Stimulated activated CD4-positive, alpha-beta T cell treated with anti-CD3 and anti-CD28 coated beads, TNF-alpha, amount 100 ng/mL, for 4 hours (primary cell): ENCODE results near the gene PIPOX.
"Not testable (repeated sequence)": the region's sequence is repeated elsewhere in the genome, so short reads cannot be mapped to it uniquely, and the experiment has no call there.

Experiments
- DNase-seq, 3 experiments: peaks; one replicate each; pipeline ENCODE4 v3.0.0-alpha.2; 2020; ENCODE audit warnings: low read depth in 3 of 3

The PIPOX gene

DNA sequence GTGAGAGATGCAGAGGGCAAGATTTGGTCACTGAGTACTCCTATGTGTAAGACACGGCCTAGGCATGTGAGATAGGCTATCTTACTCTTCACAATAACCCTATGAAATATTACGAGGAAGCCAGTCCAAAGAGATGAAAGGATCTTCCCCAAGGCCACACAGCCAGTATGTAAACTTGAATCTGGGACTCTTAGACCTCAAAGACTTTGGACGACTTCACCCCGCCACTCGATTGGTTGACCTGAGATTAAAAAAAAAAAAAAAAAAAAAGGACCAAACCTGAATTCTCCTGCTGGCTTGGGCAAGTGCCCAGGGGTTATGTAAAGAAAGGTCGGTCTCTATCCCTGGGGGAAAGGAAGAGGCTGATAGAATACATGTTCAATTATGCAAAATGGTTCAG, 33.1 kb downstream of the PIPOX start:
- DNase-seq, result no peak

- DNase-seq, result no peak
These were observed 33.8 kb downstream of the PIPOX start for GRCh38 chr17:29076722-29077121.

GRCh38 chr17:29077320-29077719, 34.4 kb downstream of the PIPOX start:
- DNase-seq, result no peak

DNA sequence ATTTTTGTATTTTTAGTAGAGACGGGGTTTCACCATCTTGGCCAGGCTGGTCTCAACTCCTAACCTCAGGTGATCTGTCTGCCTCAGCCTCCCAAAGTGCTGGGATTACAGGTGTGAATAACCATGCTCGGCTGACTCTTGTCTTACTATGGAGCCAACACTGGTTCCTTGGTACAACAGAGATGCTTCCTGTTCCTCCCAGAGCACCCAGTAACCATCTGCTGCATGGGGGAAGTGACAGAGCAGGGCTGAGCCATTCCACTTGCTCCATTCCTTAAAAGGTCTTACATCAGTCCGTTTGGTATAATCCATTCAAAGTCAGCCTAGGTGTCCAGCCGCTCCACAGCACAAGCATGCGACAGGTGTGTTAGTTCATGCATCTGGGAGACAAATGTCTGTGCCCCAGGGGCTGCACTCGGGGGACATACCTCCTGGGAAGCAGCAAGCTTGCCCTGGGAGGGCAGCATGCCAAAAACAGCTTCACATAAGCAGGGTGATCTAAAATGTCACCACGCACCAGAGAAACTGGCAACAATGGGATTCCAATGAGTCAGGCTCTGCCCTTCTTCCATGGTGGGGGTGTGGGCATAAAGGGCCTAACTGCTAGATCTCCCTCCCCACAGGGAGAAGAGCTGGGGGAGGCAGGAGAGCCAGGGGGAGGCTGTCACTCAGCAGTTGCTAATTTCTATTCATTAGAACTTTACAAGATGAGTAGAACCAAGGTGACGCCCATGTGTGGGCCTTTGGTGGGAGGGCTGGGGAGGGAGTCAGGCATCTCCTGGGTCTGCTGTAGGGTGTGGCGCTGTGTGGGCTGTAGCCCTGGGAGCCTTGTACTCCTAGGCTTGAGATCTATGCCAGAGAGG, 35.5 kb downstream of the PIPOX start:
- DNase-seq, result no peak

- DNase-seq, result no peak
These were observed 36.5 kb downstream of the PIPOX start for GRCh38 chr17:29079433-29079832.

DNA sequence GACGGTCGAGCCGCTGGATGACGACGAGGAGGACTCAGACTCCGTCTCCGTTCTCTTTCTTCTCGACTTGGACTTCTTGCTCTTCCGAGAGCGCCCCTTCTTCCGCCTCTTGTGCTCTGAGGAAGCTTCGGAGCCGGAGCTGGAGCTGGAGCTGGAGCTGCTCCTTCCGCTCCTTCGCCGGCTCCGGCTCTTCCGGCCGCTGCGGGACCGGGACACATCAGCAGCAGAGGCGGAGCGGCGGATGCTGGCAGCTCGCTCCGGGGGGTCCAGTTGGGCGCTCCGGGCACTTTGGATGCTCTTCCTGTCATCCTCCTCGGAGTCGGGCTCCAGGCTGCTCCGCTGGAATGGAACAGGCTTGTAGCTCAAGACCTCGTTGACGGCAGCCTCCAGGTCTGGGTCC, 36.9 kb downstream of the PIPOX start:
- DNase-seq, result no peak

DNA sequence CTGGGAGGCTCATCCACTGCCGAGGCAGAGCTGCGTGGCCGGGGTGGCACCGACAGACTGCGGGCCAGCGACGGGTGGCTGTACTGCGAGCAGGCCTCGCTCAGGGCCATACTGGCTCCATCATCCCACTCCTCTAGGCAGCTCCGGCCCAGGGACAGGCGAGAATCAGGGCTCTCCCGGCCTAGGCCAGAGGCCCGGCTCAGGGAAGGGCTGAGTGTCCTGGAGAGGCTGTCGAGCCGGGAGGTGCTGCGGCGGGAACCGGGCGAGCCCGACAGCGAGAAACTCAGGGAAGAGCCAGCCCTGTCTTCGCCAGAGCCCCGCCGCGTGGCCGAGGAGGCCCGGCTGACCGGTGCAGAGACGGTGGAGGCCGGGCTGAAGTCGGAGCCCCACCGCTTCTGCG, 37.4 kb downstream of the PIPOX start:
- no peak for DNase-seq

GRCh38 chr17:29080965-29081364, 38.0 kb downstream of the PIPOX start:
- no peak for DNase-seq

GRCh38 chr17:29084541-29085146, 41.7 kb downstream of the PIPOX start:
- no peak for DNase-seq

DNA sequence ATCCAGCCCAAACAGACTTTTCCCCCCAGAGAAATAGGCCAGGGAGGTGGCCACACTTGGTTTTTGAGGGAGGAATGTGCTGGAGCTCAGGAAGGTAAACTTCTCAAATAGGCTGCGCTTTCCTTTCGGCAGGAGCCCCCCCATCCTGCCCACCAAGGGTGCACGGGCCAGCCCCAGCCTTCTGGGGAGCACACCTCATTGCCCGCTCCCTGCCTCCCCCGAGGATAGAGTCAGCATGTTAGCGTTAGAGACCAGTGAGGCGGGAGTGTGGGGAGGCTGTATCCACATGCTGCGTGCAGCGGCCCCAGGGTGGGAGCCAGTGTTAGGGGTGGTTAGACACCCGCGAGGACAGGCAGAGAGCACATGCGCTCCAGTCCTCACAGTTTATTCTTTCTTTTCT, 42.3 kb downstream of the PIPOX start:
- no peak for DNase-seq

- no peak for DNase-seq
These were observed 43.8 kb downstream of the PIPOX start for GRCh38 chr17:29086628-29087332.

- DNase-seq, result not testable (repeated sequence)
These were observed 45.8 kb downstream of the PIPOX start for GRCh38 chr17:29088782-29089181.

DNA sequence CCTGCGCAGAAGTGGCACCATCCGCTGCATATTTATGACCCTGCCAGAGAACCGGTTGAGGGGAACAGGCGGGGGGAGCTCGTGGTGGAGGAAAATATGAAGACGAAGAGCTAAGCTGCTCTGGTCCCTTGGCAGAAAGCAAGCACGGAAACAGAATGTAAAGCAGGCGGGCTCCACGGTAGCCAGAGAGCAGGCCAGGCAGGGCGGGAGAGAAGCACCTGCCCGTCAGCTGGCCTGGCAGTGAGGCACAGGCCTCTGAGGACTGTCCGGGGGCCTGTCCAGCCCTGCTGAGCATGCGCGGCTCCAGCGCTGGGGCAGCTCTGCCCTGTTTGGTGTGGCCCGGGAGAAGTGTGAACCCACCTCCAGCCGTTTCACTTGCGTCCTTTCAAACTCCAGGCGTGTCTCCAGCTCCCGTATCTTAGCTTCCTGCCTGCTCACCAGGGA, 46.7 kb downstream of the PIPOX start:
- no peak for DNase-seq

DNA sequence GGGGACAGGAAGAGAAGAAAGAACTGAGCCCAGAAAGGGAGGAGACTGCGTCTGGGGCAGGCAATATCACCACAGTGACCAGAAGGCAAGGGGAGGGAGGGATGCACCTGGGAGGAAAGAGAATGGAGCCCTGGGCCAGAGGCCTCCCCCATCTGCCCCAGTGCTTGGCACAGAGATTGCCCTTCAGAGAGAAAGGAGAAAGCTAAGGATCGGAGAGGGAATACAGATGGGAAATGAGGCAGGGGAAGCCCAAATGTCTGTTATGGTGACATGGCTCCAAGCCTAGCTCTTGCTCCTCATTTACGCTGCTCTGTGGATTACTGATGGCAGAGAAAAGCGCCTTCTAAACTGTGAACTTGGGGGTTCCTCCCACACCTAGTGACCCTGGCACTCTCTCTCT, 47.2 kb downstream of the PIPOX start:
- DNase-seq, result no peak

GRCh38 chr17:29090750-29091605, 48.0 kb downstream of the PIPOX start:
- DNase-seq, result no peak

DNA sequence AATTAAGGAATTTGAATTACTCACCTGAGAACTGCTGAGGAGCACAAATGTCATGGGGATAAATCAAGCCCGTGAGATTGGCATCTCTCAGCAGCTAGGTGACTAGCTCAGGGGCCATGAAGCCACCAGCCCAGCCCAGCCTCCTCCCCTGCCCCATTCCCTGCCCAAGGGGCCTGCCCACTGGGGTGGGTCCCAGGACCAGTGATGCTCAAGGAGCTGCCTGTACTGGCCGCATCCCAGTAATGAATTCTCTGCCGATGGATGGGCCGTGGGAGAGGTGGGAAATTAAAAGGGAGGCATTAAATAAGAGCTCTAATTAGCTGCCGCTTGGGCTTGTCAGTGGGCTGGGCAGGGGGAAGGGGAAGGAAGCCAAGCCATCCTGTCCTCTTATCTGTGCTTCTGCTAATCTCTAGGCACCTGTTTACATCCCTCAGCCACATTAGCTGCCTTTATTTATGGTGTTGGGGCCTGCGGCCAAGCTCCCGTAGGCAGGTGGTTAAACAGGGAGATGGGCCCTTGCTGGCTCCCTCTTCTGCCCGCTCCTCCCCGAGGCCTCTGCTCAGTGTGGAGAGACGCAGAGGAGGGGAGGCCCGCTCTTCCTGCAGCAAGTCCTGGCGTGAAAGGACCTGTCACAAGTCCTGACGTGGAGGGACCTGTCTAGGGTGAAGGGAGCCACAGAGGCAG, 48.8 kb downstream of the PIPOX start:
- DNase-seq, result no peak

- no peak for DNase-seq
These were observed 50.3 kb downstream of the PIPOX start for GRCh38 chr17:29093090-29093871.

- no peak for DNase-seq
These were observed 51.3 kb downstream of the PIPOX start for GRCh38 chr17:29094101-29094708.

DNA sequence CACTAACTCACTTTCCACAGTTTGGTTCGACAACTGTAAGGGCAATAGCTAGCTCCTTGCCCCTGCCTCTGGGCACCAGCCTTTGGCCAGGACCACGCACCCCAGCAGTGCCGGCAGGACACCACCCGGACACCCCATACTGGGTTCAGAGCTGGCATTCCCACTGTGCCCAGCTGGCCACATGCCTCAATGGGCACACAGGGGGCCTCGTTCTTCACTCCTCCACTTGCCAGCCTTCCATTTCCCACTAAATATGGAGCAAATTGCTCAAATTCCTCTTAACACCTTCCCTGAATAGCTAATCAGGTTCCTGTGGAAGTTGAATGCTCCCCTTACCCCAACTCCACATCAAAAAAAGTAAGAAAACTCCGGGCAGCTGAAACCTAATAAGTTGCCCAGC, 52.5 kb downstream of the PIPOX start:
- no peak for DNase-seq

DNA sequence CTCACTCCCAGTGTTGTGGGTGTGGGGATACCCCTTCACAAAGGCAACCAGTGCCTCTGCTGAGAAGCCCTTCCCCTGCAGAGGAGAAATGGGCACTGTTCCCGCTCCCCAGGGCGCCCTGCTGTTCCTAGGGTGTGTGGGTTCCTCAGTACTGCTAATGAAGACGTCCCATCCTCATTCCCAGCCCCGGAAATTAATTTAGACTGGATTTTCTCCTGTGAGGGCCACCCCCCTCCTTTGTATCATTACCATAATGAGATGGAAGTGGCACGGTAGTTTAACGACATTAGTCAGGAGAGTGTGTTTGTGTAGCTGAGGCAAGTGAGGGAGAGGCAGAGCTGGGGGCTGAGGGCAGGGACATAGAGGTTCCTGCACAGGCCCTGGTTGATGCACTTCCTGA, 53.2 kb downstream of the PIPOX start:
- no peak for DNase-seq
